HepG2 (cell line): ENCODE results near the gene PCBP1. TPM values are rescaled to one million over a fixed set of nuclear protein-coding genes. Genes with fewer than 3 reads are reported as not detected.
A peak's percentile ranks its signal among the peaks of the same experiment; 100 is the strongest.

Experiments
- CTCF ChIP-seq: sonication (generic); formaldehyde crosslinking; IDR thresholded peaks from 2 replicates; pipeline ENCODE4 v1.5.0; 2020; ENCODE audit warnings: mild to moderate bottlenecking, missing genetic modification reagents, moderate library complexity
- FOXA1 ChIP-seq, 2 experiments: fragments of 450-650 bp in 1 of 2; sonication (generic) in 1 of 2; formaldehyde crosslinking in 1 of 2; IDR thresholded peaks; 2 replicates each; pipeline versions ENCODE4 v1.4.0 to v1.6.1; 2016 to 2020; ENCODE audit warnings: missing genetic modification reagents in 1 of 2
- HCFC1 ChIP-seq: fragments of 150-350 bp; IDR thresholded peaks from 2 replicates; pipeline ENCODE4 v1.6.1; 2014; ENCODE audit warnings: low read depth, low read length
- HNRNPK ChIP-seq: fragments of 200-400 bp; formaldehyde crosslinking; IDR thresholded peaks from 2 replicates; pipeline ENCODE4 v1.6.1; 2018; ENCODE audit warnings: low read length, low read depth, moderate library complexity, mild to moderate bottlenecking; ENCODE audit not compliant: poor library complexity, severe bottlenecking
- HNRNPUL1 ChIP-seq: fragments of 200-400 bp; formaldehyde crosslinking; IDR thresholded peaks from 2 replicates; pipeline ENCODE4 v1.6.1; 2017; ENCODE audit warnings: low read depth, mild to moderate bottlenecking, low read length, moderate library complexity
- MEF2D ChIP-seq: sonication (generic); formaldehyde crosslinking; IDR thresholded peaks from 2 replicates; pipeline ENCODE4 v1.5.1; 2020; ENCODE audit warnings: mild to moderate bottlenecking, missing genetic modification reagents
- NBN ChIP-seq: fragments of 450-650 bp; conservative IDR thresholded peaks from 2 replicates; pipeline ENCODE4 v1.6.1; 2017
- PRDM15 ChIP-seq: sonication (generic); formaldehyde crosslinking; IDR thresholded peaks from 2 replicates; pipeline ENCODE4 v1.4.0; 2020; ENCODE audit warnings: missing genetic modification reagents
- SMARCC2 ChIP-seq: fragments of 450-650 bp; IDR thresholded peaks from 2 replicates; pipeline ENCODE4 v1.6.1; 2017; ENCODE audit warnings: antibody characterized with exemption, mild to moderate bottlenecking
- ZFP90 ChIP-seq: sonication (generic); formaldehyde crosslinking; IDR thresholded peaks from 2 replicates; pipeline ENCODE4 v1.8.0; 2022; ENCODE audit warnings: missing genetic modification reagents, mild to moderate bottlenecking, inconsistent platforms, borderline replicate concordance
- ZNF264 ChIP-seq: sonication (generic); formaldehyde crosslinking; IDR thresholded peaks from 2 replicates; pipeline ENCODE4 v1.4.0; 2020; ENCODE audit warnings: missing genetic modification reagents
- ZNF296 ChIP-seq: sonication (generic); formaldehyde crosslinking; conservative IDR thresholded peaks from 2 replicates; pipeline ENCODE4 v1.5.0; 2020; ENCODE audit warnings: mild to moderate bottlenecking, missing genetic modification reagents
- ZNF350 ChIP-seq: sonication (generic); formaldehyde crosslinking; IDR thresholded peaks from 2 replicates; pipeline ENCODE4 v1.4.0; 2020; ENCODE audit warnings: mild to moderate bottlenecking, low read depth, missing genetic modification reagents, borderline replicate concordance
- ZNF572 ChIP-seq: sonication (generic); formaldehyde crosslinking; IDR thresholded peaks from 2 replicates; pipeline ENCODE4 v1.5.1; 2020; ENCODE audit warnings: mild to moderate bottlenecking, missing genetic modification reagents
- ZNF674 ChIP-seq: sonication (generic); formaldehyde crosslinking; IDR thresholded peaks from 2 replicates; pipeline ENCODE4 v1.5.0; 2020; ENCODE audit warnings: low read depth, mild to moderate bottlenecking, missing genetic modification reagents
- ZNF883 ChIP-seq: sonication (generic); formaldehyde crosslinking; IDR thresholded peaks from 2 replicates; pipeline ENCODE4 v1.5.1; 2020; ENCODE audit warnings: mild to moderate bottlenecking, missing genetic modification reagents; ENCODE audit errors: not compliant biosample characterization
- polyA plus RNA-seq, 8 experiments: library from polyadenylated mRNA; depleted of rRNA in 3 of 8; stranded (reverse) in 7 of 8; unstranded in 1 of 8; fragments of >200 nt; fragmentation: Illumina TruSeq in 4 of 8; extraction: Trizol in 4 of 8; gene quantifications; 2 replicates each; pipeline versions ENCODE4 v1.2.1 to v1.2.3, GENCODE V29; 2011 to 2016; ENCODE audit warnings: low read depth in 4 of 8, missing spikeins in 1 of 8, mixed read lengths in 1 of 8; ENCODE audit not compliant: insufficient read depth in 1 of 8
- total RNA-seq, 5 experiments: library from RNA; depleted of rRNA; stranded (reverse); fragments of >200 nt; fragmentation: Illumina TruSeq; extraction: Trizol; gene quantifications; 2 replicates each; pipeline ENCODE4 v1.2.3, GENCODE V29; 2016; ENCODE audit warnings: low read depth in 1 of 5
- TF ChIP-seq, protein P1 (sequence below): IDR thresholded peaks from 2 replicates; pipeline ENCODE4 v1.6.1; 2016; ENCODE audit warnings: missing compliant biosample characterization, missing genetic modification reagents, borderline replicate concordance
- TF ChIP-seq, protein P2 (sequence below): sonication (generic); formaldehyde crosslinking; IDR thresholded peaks from 2 replicates; pipeline ENCODE4 v1.5.1; 2020; ENCODE audit warnings: mild to moderate bottlenecking, missing genetic modification reagents

PCBP1 gene
- total and polyA plus RNA-seq, 2 of the 13 experiments (the other 11 are each of a cell fraction or from before 2014, with no cell fraction given) = 32.0 to 137 TPM

DNA sequence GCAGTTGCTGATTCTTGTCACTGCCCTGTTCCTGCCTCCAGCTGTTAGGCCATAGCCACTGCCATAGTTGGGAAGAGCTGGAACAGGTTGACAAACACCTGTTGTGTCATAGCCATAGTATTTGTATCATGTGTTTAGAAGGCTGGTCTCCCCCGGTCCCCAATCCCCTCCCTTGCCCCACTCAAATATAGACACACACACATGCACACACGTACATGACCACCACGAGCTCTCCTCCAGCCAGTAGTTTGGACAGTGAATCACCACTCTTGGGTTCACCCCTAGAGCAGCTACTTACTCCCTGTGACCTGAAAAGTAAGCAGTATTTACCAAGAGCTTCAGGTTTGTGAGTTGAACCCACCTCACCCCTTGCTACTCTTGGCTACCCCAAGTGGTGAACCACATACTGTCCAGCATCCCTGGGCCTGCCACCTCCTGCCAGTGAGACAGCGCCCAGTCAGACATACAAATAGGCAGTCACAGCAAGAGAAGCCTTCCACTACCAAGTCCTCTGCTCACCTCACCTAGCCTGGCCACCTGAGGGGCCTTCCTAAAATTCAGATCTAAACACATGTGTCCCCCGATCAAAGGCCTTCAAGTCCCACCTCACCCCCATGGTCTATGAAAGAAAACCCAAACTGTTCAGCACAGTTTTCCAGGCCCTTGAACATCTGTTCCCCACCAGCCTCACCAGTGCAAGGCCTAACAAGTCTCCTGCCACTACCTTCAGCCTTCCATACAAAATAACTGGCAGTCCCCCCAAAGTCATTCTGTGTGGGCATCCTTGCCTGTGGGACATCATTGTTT, 7.1 kb downstream of the PCBP1 start (continued):
- TF ChIP-seq HNRNPK (no peak), ZNF883 (CRISPR knock-in tag) (peak; percentile 58), HNRNPUL1 (no peak), ZFP90 (CRISPR knock-in tag) (no peak), ZNF572 (CRISPR knock-in tag) (0 out of 2 replicates have a peak, but pooled peaks have one; percentile 19), PRDM15 (CRISPR knock-in tag) (no peak), MEF2D (0 out of 2 replicates have a peak, but pooled peaks have one; percentile 12), CTCF (0 out of 2 replicates have a peak, but pooled peaks have one; percentile 9), FOXA1 (IDR thresholded peaks at IDR 0.05) (no peak), FOXA1 (CRISPR knock-in tag; IDR thresholded peaks at IDR 0.05) (peak; percentile 12), ZNF296 (CRISPR knock-in tag) (no peak), ZNF674 (CRISPR knock-in tag) (no peak), NBN (no peak), HCFC1 (no peak), SMARCC2 (no peak), ZNF350 (CRISPR knock-in tag) (0 out of 2 replicates have a peak, but pooled peaks have one; percentile 16), ZNF264 (CRISPR knock-in tag) (no peak)
- TF ChIP-seq, protein P1, sequence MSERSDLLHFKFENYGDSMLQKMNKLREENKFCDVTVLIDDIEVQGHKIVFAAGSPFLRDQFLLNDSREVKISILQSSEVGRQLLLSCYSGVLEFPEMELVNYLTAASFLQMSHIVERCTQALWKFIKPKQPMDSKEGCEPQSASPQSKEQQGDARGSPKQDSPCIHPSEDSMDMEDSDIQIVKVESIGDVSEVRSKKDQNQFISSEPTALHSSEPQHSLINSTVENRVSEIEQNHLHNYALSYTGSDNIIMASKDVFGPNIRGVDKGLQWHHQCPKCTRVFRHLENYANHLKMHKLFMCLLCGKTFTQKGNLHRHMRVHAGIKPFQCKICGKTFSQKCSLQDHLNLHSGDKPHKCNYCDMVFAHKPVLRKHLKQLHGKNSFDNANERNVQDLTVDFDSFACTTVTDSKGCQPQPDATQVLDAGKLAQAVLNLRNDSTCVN (CRISPR knock-in tag) = no peak
- TF ChIP-seq, protein P2, sequence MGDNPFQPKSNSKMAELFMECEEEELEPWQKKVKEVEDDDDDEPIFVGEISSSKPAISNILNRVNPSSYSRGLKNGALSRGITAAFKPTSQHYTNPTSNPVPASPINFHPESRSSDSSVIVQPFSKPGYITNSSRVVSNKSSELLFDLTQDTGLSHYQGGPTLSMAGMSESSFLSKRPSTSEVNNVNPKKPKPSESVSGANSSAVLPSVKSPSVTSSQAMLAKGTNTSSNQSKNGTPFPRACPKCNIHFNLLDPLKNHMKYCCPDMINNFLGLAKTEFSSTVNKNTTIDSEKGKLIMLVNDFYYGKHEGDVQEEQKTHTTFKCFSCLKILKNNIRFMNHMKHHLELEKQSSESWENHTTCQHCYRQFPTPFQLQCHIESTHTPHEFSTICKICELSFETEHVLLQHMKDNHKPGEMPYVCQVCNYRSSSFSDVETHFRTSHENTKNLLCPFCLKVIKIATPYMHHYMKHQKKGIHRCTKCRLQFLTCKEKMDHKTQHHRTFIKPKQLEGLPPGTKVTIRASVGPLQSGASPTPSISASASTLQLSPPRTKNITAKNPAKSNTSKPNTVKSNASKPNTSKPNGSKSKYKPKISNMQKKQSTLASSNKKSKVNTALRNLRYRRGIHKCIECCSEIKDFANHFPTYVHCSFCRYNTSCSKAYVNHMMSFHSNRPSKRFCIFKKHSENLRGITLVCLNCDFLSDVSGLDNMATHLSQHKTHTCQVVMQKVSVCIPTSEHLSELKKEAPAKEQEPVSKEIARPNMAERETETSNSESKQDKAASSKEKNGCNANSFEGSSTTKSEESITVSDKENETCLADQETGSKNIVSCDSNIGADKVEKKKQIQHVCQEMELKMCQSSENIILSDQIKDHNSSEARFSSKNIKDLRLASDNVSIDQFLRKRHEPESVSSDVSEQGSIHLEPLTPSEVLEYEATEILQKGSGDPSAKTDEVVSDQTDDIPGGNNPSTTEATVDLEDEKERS = peak; percentile 34; the same call in 1 of the 2 replicates
